ENCODE measurements around the gene RASSF5. TPM values are rescaled to one million over a fixed set of nuclear protein-coding genes. Genes with fewer than 3 reads are reported as not detected.

RASSF5 gene
- total and polyA plus RNA-seq, 9 of the 15 experiments (the other 6 are each of a cell fraction or from before 2014, with no cell fraction given): 6.1 to 41.0 (median 25.2) TPM

DNA sequence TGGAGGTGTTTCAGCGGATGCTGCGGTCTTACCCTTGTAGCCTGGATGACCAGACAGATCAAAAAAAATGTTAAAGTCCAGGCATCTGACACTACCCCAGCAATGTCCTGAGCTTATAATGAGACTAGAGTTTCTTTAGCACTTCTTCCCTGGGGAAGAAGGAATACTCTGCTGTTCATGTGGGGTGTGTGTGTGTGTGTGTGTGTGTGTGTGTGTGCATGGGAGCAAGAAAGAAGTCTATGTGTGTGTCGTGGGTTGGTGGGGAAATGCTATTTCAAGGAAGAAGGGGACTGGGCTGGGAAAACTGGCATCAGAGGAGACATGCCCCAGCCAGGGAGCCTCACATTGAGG lies 3.0 kb upstream of the RASSF5 start (continued):
- TF ChIP-seq, protein P1, sequence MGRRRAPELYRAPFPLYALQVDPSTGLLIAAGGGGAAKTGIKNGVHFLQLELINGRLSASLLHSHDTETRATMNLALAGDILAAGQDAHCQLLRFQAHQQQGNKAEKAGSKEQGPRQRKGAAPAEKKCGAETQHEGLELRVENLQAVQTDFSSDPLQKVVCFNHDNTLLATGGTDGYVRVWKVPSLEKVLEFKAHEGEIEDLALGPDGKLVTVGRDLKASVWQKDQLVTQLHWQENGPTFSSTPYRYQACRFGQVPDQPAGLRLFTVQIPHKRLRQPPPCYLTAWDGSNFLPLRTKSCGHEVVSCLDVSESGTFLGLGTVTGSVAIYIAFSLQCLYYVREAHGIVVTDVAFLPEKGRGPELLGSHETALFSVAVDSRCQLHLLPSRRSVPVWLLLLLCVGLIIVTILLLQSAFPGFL (CRISPR knock-in tag; IDR thresholded peaks at IDR 0.05): no peak
- no peak for TF ChIP-seq ZKSCAN3 (CRISPR knock-in tag; IDR thresholded peaks at IDR 0.05)
- no peak for TF ChIP-seq MECOM (CRISPR knock-in tag; IDR thresholded peaks at IDR 0.05)
- TF ChIP-seq, protein P2, sequence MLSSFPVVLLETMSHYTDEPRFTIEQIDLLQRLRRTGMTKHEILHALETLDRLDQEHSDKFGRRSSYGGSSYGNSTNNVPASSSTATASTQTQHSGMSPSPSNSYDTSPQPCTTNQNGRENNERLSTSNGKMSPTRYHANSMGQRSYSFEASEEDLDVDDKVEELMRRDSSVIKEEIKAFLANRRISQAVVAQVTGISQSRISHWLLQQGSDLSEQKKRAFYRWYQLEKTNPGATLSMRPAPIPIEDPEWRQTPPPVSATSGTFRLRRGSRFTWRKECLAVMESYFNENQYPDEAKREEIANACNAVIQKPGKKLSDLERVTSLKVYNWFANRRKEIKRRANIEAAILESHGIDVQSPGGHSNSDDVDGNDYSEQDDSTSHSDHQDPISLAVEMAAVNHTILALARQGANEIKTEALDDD (IDR thresholded peaks at IDR 0.05): no peak
- TF ChIP-seq, protein P3, sequence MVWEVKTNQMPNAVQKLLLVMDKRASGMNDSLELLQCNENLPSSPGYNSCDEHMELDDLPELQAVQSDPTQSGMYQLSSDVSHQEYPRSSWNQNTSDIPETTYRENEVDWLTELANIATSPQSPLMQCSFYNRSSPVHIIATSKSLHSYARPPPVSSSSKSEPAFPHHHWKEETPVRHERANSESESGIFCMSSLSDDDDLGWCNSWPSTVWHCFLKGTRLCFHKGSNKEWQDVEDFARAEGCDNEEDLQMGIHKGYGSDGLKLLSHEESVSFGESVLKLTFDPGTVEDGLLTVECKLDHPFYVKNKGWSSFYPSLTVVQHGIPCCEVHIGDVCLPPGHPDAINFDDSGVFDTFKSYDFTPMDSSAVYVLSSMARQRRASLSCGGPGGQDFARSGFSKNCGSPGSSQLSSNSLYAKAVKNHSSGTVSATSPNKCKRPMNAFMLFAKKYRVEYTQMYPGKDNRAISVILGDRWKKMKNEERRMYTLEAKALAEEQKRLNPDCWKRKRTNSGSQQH (CRISPR knock-in tag; IDR thresholded peaks at IDR 0.05): peak; percentile 59; the same call in 1 of the 2 replicates
- TF ChIP-seq, protein P4, sequence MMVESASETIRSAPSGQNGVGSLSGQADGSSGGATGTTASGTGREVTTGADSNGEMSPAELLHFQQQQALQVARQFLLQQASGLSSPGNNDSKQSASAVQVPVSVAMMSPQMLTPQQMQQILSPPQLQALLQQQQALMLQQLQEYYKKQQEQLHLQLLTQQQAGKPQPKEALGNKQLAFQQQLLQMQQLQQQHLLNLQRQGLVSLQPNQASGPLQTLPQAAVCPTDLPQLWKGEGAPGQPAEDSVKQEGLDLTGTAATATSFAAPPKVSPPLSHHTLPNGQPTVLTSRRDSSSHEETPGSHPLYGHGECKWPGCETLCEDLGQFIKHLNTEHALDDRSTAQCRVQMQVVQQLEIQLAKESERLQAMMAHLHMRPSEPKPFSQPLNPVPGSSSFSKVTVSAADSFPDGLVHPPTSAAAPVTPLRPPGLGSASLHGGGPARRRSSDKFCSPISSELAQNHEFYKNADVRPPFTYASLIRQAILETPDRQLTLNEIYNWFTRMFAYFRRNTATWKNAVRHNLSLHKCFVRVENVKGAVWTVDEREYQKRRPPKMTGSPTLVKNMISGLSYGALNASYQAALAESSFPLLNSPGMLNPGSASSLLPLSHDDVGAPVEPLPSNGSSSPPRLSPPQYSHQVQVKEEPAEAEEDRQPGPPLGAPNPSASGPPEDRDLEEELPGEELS (CRISPR knock-in tag; IDR thresholded peaks at IDR 0.05; ENCODE audit: borderline replicate concordance): no peak
- TF ChIP-seq ETV1 (tag; conservative IDR thresholded peaks at IDR 0.05; ENCODE audit: low read depth): 0 out of 2 replicates have a peak, but pooled peaks have one; percentile 33
- TF ChIP-seq ATF1 (CRISPR knock-in tag; IDR thresholded peaks at IDR 0.05): no peak
- TF ChIP-seq ATF1 (tag; IDR thresholded peaks at IDR 0.05): no peak; the same call in 1 of the 2 replicates
- peak; percentile 18 for TF ChIP-seq RBBP5 (IDR thresholded peaks at IDR 0.05; ENCODE audit: borderline replicate concordance, insufficient read depth, low read length, poor library complexity, severe bottlenecking)
- no peak for TF ChIP-seq EP300 (IDR thresholded peaks at IDR 0.05; ENCODE audit: low read length)
- TF ChIP-seq HIVEP1 (CRISPR knock-in tag; IDR thresholded peaks at IDR 0.05): no peak
- no peak for TF ChIP-seq ETS2 (tag; IDR thresholded peaks at IDR 0.05; ENCODE audit: borderline replicate concordance, poor library complexity, severe bottlenecking)
- no peak for TF ChIP-seq JUN (IDR thresholded peaks at IDR 0.05; ENCODE audit: borderline replicate concordance, low read depth, low read length)
- 0 out of 2 replicates have a peak, but pooled peaks have one; percentile 2 for TF ChIP-seq JUN (CRISPR knock-in tag; IDR thresholded peaks at IDR 0.05; ENCODE audit: borderline replicate concordance)
- TF ChIP-seq ADNP (tag; IDR thresholded peaks at IDR 0.05): no peak
- no peak for TF ChIP-seq DDX20 (tag; IDR thresholded peaks at IDR 0.05; ENCODE audit: low read depth)
- no peak for TF ChIP-seq RUNX1 (IDR thresholded peaks at IDR 0.05; ENCODE audit: low read depth)
- TF ChIP-seq, protein P5, sequence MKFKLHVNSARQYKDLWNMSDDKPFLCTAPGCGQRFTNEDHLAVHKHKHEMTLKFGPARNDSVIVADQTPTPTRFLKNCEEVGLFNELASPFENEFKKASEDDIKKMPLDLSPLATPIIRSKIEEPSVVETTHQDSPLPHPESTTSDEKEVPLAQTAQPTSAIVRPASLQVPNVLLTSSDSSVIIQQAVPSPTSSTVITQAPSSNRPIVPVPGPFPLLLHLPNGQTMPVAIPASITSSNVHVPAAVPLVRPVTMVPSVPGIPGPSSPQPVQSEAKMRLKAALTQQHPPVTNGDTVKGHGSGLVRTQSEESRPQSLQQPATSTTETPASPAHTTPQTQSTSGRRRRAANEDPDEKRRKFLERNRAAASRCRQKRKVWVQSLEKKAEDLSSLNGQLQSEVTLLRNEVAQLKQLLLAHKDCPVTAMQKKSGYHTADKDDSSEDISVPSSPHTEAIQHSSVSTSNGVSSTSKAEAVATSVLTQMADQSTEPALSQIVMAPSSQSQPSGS (CRISPR knock-in tag; IDR thresholded peaks at IDR 0.05): no peak
- no peak for TF ChIP-seq FOXP1 (CRISPR knock-in tag; IDR thresholded peaks at IDR 0.05)

All from K562 (cell line).